B cell (primary cell): Measurements from ENCODE around the gene SGO1. TPM values are rescaled to one million over a fixed set of nuclear protein-coding genes. Genes with fewer than 3 reads are reported as not detected.

Experiments used
- ATAC-seq: fragments of 200-7000 bp; cut with Tn5 transposase; one replicate; pipeline ENCODE4 v1.10.0; 2021; ENCODE audit warnings: low read depth, mild to moderate bottlenecking, moderate number of reproducible peaks, moderate library complexity
- CTCF ChIA-PET: fragments of 350-600 bp; sonication (Branson Sonifier 250); formaldehyde crosslinking; loops from one replicate; lab custom pipeline; 2021; ENCODE audit warnings: antibody characterized with exemption, inconsistent platforms; lab: Charles Lee
- POLR2A ChIA-PET: fragments of 350-600 bp; sonication (Branson Sonifier 250); formaldehyde crosslinking; loops from one replicate; lab custom pipeline; 2021; ENCODE audit warnings: antibody characterized with exemption; lab: Charles Lee
- DNase-seq: peaks from one replicate; pipeline ENCODE4 v3.0.0; 2013
- H2AFZ ChIP-seq: 2 replicates; pipeline ENCODE4 v1.6.1; 2012; ENCODE audit warnings: mild to moderate bottlenecking, low read depth, low read length; ENCODE audit not compliant: insufficient read depth, poor library complexity, severe bottlenecking
- H3K27ac ChIP-seq, 2 donors: 1 replicate in 1 of 2; 2 replicates in 1 of 2; pipeline ENCODE4 v1.5.1; 2012 to 2013; ENCODE audit warnings: low read length in 2 of 2, mild to moderate bottlenecking in 2 of 2, moderate library complexity in 1 of 2
- H3K27me3 ChIP-seq, 4 experiments: fragments of 200-600 bp in 1 of 4; sonication (generic) in 1 of 4; replicated peaks in 1 of 4; 1 replicate in 2 of 4; 2 replicates in 2 of 4; pipeline versions ENCODE4 v1.6.1 to v1.7.0; 2013 to 2016; ENCODE audit warnings: low read length in 3 of 4, mild to moderate bottlenecking in 2 of 4, mixed read lengths in 1 of 4, moderate library complexity in 1 of 4; ENCODE audit not compliant: insufficient read depth in 4 of 4, control insufficient read depth in 3 of 4; ENCODE audit errors: control extremely low read depth in 1 of 4
- H3K36me3 ChIP-seq, 2 experiments: replicated peaks in 1 of 2; 1 replicate in 1 of 2; 2 replicates in 1 of 2; pipeline versions ENCODE4 v1.6.1 to v1.7.1; 2013; ENCODE audit warnings: low read length in 1 of 2; ENCODE audit not compliant: insufficient read depth in 2 of 2, control insufficient read depth in 1 of 2; ENCODE audit errors: control extremely low read depth in 1 of 2, extremely low read depth in 1 of 2
- H3K4me1 ChIP-seq, 2 donors: fragments of 200-600 bp in 1 of 2; sonication (generic) in 1 of 2; 1 replicate in 1 of 2; 2 replicates in 1 of 2; pipeline versions ENCODE4 v1.5.1 to v1.6.1; 2013 to 2017; ENCODE audit warnings: low read length in 2 of 2; ENCODE audit not compliant: control insufficient read depth in 2 of 2, insufficient read depth in 2 of 2
- H3K4me2 ChIP-seq: replicated peaks from 2 replicates; pipeline ENCODE3; 2012; ENCODE audit warnings: mild to moderate bottlenecking, low read depth, low read length; ENCODE audit not compliant: poor library complexity, severe bottlenecking
- H3K4me3 ChIP-seq, 5 experiments: fragments of 200-600 bp in 1 of 5; sonication (generic) in 1 of 5; 1 replicate in 3 of 5; 2 replicates in 2 of 5; pipeline versions ENCODE4 v1.5.1 to v1.7.0; 2011 to 2016; ENCODE audit warnings: low read length in 4 of 5, mild to moderate bottlenecking in 4 of 5, low read depth in 2 of 5, control low read depth in 1 of 5, moderate library complexity in 1 of 5; ENCODE audit not compliant: insufficient read depth in 1 of 5; ENCODE audit errors: control extremely low read depth in 1 of 5, extremely low read depth in 1 of 5
- H3K79me2 ChIP-seq: fragments of 200-600 bp; sonication (generic); one replicate; pipeline ENCODE4 v1.6.0; 2016; ENCODE audit warnings: low read length; ENCODE audit not compliant: control insufficient read depth, insufficient read depth
- H3K9ac ChIP-seq: fragments of 200-600 bp; sonication (generic); 2 replicates; pipeline ENCODE4 v1.6.1; 2017; ENCODE audit warnings: mild to moderate bottlenecking, low read length, moderate library complexity
- H3K9me3 ChIP-seq, 3 donors: one replicate each; pipeline versions ENCODE4 v1.6.1 to v1.7.1; 2013; ENCODE audit warnings: low read length in 2 of 3; ENCODE audit not compliant: control insufficient read depth in 2 of 3, insufficient read depth in 1 of 3; ENCODE audit errors: control extremely low read depth in 1 of 3
- H4K20me1 ChIP-seq: 2 replicates; pipeline ENCODE4 v1.6.0; 2012; ENCODE audit warnings: mild to moderate bottlenecking, low read length; ENCODE audit not compliant: insufficient read depth, control insufficient read depth, poor library complexity, severe bottlenecking
- H3K27ac Mint-ChIP-seq: one replicate; pipeline ENCODE4 v1.8.0; 2021; ENCODE audit warnings: mixed read lengths
- H3K27me3 Mint-ChIP-seq: one replicate; pipeline ENCODE4 v1.8.0; 2021; ENCODE audit warnings: mixed read lengths
- H3K4me1 Mint-ChIP-seq: one replicate; pipeline ENCODE4 v1.8.0; 2021; ENCODE audit warnings: mixed read lengths
- H3K4me3 Mint-ChIP-seq: one replicate; pipeline ENCODE4 v1.8.0; 2021; ENCODE audit warnings: mixed read lengths
- H3K9me3 Mint-ChIP-seq: one replicate; pipeline ENCODE4 v1.8.0; 2022; ENCODE audit warnings: mixed read lengths; ENCODE audit not compliant: insufficient read depth
- CTCF ChIP-seq: fragments of 200-600 bp; IDR thresholded peaks from one replicate; pipeline ENCODE4 v1.8.0; 2022; ENCODE audit warnings: antibody characterized with exemption, mild to moderate bottlenecking
- EZH2 ChIP-seq: IDR thresholded peaks from 2 replicates; pipeline ENCODE4 v1.6.1; 2012; ENCODE audit warnings: borderline replicate concordance, low read depth, mild to moderate bottlenecking, moderate library complexity, low read length; ENCODE audit not compliant: insufficient read depth, poor library complexity, severe bottlenecking
- WGBS: methylation state at CpG from one replicate; pipeline ENCODE4 v1.1.5; 2013; ENCODE audit warnings: missing lambda C conversion rate; ENCODE audit not compliant: insufficient coverage; 5-methylcytosine and 5-hydroxymethylcytosine counted together
- intact Hi-C: fragments of 100-400 bp; cut with micrococcal nuclease; formaldehyde crosslinking; loops from one replicate; pipeline ENCODE4 v1.10.0; 2022
- polyA plus RNA-seq: library from polyadenylated mRNA; depleted of rRNA; stranded (reverse); fragments of >200 nt; gene quantifications from 2 replicates; pipeline ENCODE4 v1.2.3, GENCODE V29; 2012
- total RNA-seq, 2 donors: library from RNA; stranded (reverse); fragments of 120-200 nt in 1 of 2; gene quantifications; 1 replicate in 1 of 2; 2 replicates in 1 of 2; pipeline versions ENCODE4 v1.2.3 to v1.2.4, GENCODE V29; 2013 to 2022

Gene SGO1
- total and polyA plus RNA-seq, 2 donors (not counting 1 experiment from before 2014, with no cell fraction given): 1.4 to 6.7 TPM

- Histone ChIP-seq H3K9me3 (no peaks in the 10 kb centered on the region), H4K20me1 (no peaks in the 10 kb centered on the region), H3K9ac (no peak overlapping the region), H3K79me2 (no peaks in the 10 kb centered on the region), H3K27ac (no peak overlapping the region), H3K36me3 (no peaks in the 10 kb centered on the region), H3K4me3 (no peak overlapping the region), H3K27me3 (no peaks in the 10 kb centered on the region), H3K4me2 (no peak overlapping the region), H2AFZ (no peak overlapping the region), H3K4me1 (no peaks in the 10 kb centered on the region)
- intact Hi-C loops: no loop called here
- no peaks in the 10 kb centered on the region for H3K4me1 Mint-ChIP-seq
- ATAC-seq (no peak), DNase-seq (no peak)
- no peak overlapping the region for H3K27ac Mint-ChIP-seq
- ChIA-PET CTCF (interaction anchor here (0.7 kb wide), 1 partner anchor 11 kb away, joined by 3 read pairs; no protein-coding TSS in a partner anchor), POLR2A (no interaction called here)
- H3K4me3 Mint-ChIP-seq: no peak overlapping the region
- TF ChIP-seq EZH2 (no peak), CTCF (no peak)
- no peaks in the 10 kb centered on the region for H3K9me3 Mint-ChIP-seq
- H3K27me3 Mint-ChIP-seq: no peaks in the 10 kb centered on the region
- WGBS: no CpG with 5 or more reads among the region's 2 CpGs
Measured at GRCh38 chr3:20222274-20222673, 36.3 kb upstream of the SGO1 start.

GRCh38 chr3:20218215-20218614 is 32.2 kb upstream of the SGO1 start:
- Mint-ChIP-seq H3K27ac (no peak overlapping the region), H3K4me3 (no peak overlapping the region), H3K4me1 (no peaks in the 10 kb centered on the region), H3K27me3 (no peaks in the 10 kb centered on the region), H3K9me3 (no peaks in the 10 kb centered on the region)
- 94% methylated on average over 3 of the region's 3 CpGs for WGBS
- H3K9me3 ChIP-seq: no peaks in the 10 kb centered on the region
- H3K36me3 ChIP-seq: no peaks in the 10 kb centered on the region
- ChIA-PET CTCF (no interaction called here), POLR2A (no interaction called here)
- intact Hi-C loops: no loop called here
- TF ChIP-seq CTCF (no peak), EZH2 (no peak)
- H3K9ac ChIP-seq: no peak overlapping the region
- no peak overlapping the region for H3K4me3 ChIP-seq
- no peak overlapping the region for H3K27ac ChIP-seq
- H2AFZ ChIP-seq: no peak overlapping the region
- H3K27me3 ChIP-seq: no peaks in the 10 kb centered on the region
- no peak for DNase-seq
- H3K4me1 ChIP-seq: no peaks in the 10 kb centered on the region
- ATAC-seq: no peak
- no peak overlapping the region for H3K4me2 ChIP-seq
- H3K79me2 ChIP-seq: no peaks in the 10 kb centered on the region
- no peaks in the 10 kb centered on the region for H4K20me1 ChIP-seq
